H1 (cell line): ENCODE measurements around the gene TRIM58. TPM values are rescaled to one million over a fixed set of nuclear protein-coding genes. Genes with fewer than 3 reads are reported as not detected.

Experiments used
- CTCF ChIA-PET: fragments of 300-600 bp; sonication (Branson Sonifier 250); formaldehyde crosslinking; loops from one replicate; lab custom pipeline; 2021; ENCODE audit not compliant: partially characterized antibody; lab: Charles Lee
- POLR2A ChIA-PET: fragments of 300-600 bp; sonication (Branson Sonifier 250); formaldehyde crosslinking; loops from one replicate; lab custom pipeline; 2021; ENCODE audit warnings: inconsistent platforms; ENCODE audit not compliant: partially characterized antibody; lab: Charles Lee
- DNase-seq, 2 experiments: peaks; one replicate each; pipeline versions ENCODE4 v3.0.0 to v3.0.0-alpha.2; 2010 to 2022; ENCODE audit warnings: low spot score in 2 of 2, low read depth in 1 of 2, mixed read lengths in 1 of 2
- FAIRE-seq: peaks from 2 replicates; lab custom pipeline; 2011; peaks lifted over from hg19 to GRCh38; lab: Jason Lieb, UNC
- H2AFZ ChIP-seq: 2 replicates; pipeline ENCODE4 v1.8.1; 2012; ENCODE audit warnings: low read length, inconsistent platforms
- H2AK5ac ChIP-seq: 2 replicates; pipeline ENCODE4 v1.6.1; 2013; ENCODE audit warnings: low read depth, low read length
- H2BK120ac ChIP-seq: replicated peaks from 2 replicates; pipeline ENCODE3; 2013; ENCODE audit warnings: low read depth, low read length, inconsistent platforms
- H2BK12ac ChIP-seq: 2 replicates; pipeline ENCODE4 v1.6.1; 2013; ENCODE audit warnings: low read depth, low read length
- H2BK15ac ChIP-seq: 2 replicates; pipeline ENCODE4 v1.6.1; 2013; ENCODE audit warnings: low read length
- H2BK20ac ChIP-seq: 2 replicates; pipeline ENCODE4 v1.6.1; 2013; ENCODE audit warnings: low read length
- H2BK5ac ChIP-seq: 2 replicates; pipeline ENCODE4 v1.6.1; 2013; ENCODE audit warnings: low read depth, low read length
- H3K14ac ChIP-seq: 2 replicates; pipeline ENCODE4 v1.6.1; 2013; ENCODE audit warnings: inconsistent platforms; ENCODE audit not compliant: insufficient read length
- H3K18ac ChIP-seq: 2 replicates; pipeline ENCODE4 v1.6.1; 2013; ENCODE audit warnings: low read length; ENCODE audit errors: extremely low read depth
- H3K23ac ChIP-seq: 2 replicates; pipeline ENCODE4 v1.6.1; 2013; ENCODE audit warnings: inconsistent platforms; ENCODE audit not compliant: insufficient read length
- H3K23me2 ChIP-seq: 2 replicates; pipeline ENCODE4 v1.6.1; 2013; ENCODE audit warnings: low read depth, low read length
- H3K27ac ChIP-seq: 2 replicates; pipeline ENCODE4 v1.6.1; 2011; ENCODE audit warnings: low read depth, low read length, inconsistent platforms
- H3K27me3 ChIP-seq, 4 experiments: replicated peaks in 1 of 4; 1 replicate in 1 of 4; 2 replicates in 3 of 4; pipeline versions ENCODE4 v1.6.1 to v1.8.1; 2011 to 2013; ENCODE audit warnings: low read length in 3 of 4, mild to moderate bottlenecking in 3 of 4, inconsistent platforms in 2 of 4, mixed read lengths in 2 of 4, moderate library complexity in 1 of 4; ENCODE audit not compliant: control insufficient read depth in 3 of 4, insufficient read depth in 3 of 4; ENCODE audit errors: extremely low read depth in 1 of 4
- H3K36me3 ChIP-seq, 4 experiments: 2 replicates each; pipeline versions ENCODE4 v1.6.1 to v1.8.1; 2011 to 2013; ENCODE audit warnings: mild to moderate bottlenecking in 4 of 4, low read length in 3 of 4, moderate library complexity in 2 of 4, control low read depth in 1 of 4, inconsistent platforms in 1 of 4; ENCODE audit not compliant: insufficient read depth in 4 of 4, control insufficient read depth in 2 of 4
- H3K4ac ChIP-seq: replicated peaks from 2 replicates; pipeline ENCODE3; 2013; ENCODE audit warnings: low read length, low read depth, mixed read lengths, inconsistent platforms; ENCODE audit not compliant: insufficient read length
- H3K4me1 ChIP-seq, 4 experiments: replicated peaks in 1 of 4; 1 replicate in 1 of 4; 2 replicates in 3 of 4; pipeline versions ENCODE4 v1.6.1 to v1.8.1; 2011 to 2013; ENCODE audit warnings: low read length in 3 of 4, inconsistent platforms in 2 of 4, mixed read lengths in 1 of 4; ENCODE audit not compliant: insufficient read depth in 4 of 4, control insufficient read depth in 3 of 4
- H3K4me2 ChIP-seq, 2 experiments: 2 replicates each; pipeline versions ENCODE4 v1.6.1 to v1.8.1; 2011 to 2013; ENCODE audit warnings: low read depth in 2 of 2, low read length in 2 of 2, control low read depth in 1 of 2, inconsistent platforms in 1 of 2, mild to moderate bottlenecking in 1 of 2; ENCODE audit not compliant: insufficient read depth in 1 of 2
- H3K4me3 ChIP-seq, 4 experiments: fragments of 200-600, 300-600 bp in 1 of 4; sonication (generic), shearing (Covaris generic), sonication (Bioruptor Twin) in 1 of 4; 2 replicates each; pipeline versions ENCODE4 v1.5.1 to v1.8.1; 2011 to 2016; ENCODE audit warnings: low read length in 4 of 4, low read depth in 3 of 4, control low read depth in 2 of 4, inconsistent platforms in 2 of 4, mild to moderate bottlenecking in 2 of 4, mixed read lengths in 1 of 4, moderate library complexity in 1 of 4; ENCODE audit not compliant: insufficient read depth in 2 of 4; ENCODE audit errors: extremely low read depth in 1 of 4
- H3K56ac ChIP-seq: replicated peaks from 2 replicates; pipeline ENCODE3; 2013; ENCODE audit warnings: low read depth, mild to moderate bottlenecking, mixed read lengths, low read length, inconsistent platforms; ENCODE audit not compliant: insufficient read length
- H3K79me1 ChIP-seq: 2 replicates; pipeline ENCODE4 v1.6.1; 2013; ENCODE audit warnings: low read depth, low read length, control low read depth
- H3K79me2 ChIP-seq, 2 experiments: 2 replicates each; pipeline versions ENCODE4 v1.6.1 to v1.8.1; 2012 to 2013; ENCODE audit warnings: low read length in 2 of 2, mild to moderate bottlenecking in 2 of 2, inconsistent platforms in 1 of 2; ENCODE audit not compliant: insufficient read depth in 2 of 2, control insufficient read depth in 1 of 2
- H3K9ac ChIP-seq, 4 experiments: replicated peaks in 1 of 4; 1 replicate in 1 of 4; 2 replicates in 3 of 4; pipeline versions ENCODE4 v1.6.1 to v1.8.1; 2011 to 2013; ENCODE audit warnings: low read depth in 3 of 4, low read length in 3 of 4, control low read depth in 2 of 4, mild to moderate bottlenecking in 2 of 4, moderate library complexity in 2 of 4, inconsistent platforms in 1 of 4; ENCODE audit errors: extremely low read depth in 1 of 4
- H3K9me3 ChIP-seq, 2 experiments: 2 replicates each; pipeline versions ENCODE4 v1.6.1 to v1.8.1; 2012 to 2013; ENCODE audit warnings: mild to moderate bottlenecking in 2 of 2, moderate library complexity in 2 of 2, control low read depth in 1 of 2, inconsistent platforms in 1 of 2, low read depth in 1 of 2, low read length in 1 of 2, mixed read lengths in 1 of 2; ENCODE audit not compliant: insufficient read depth in 2 of 2
- H4K20me1 ChIP-seq, 2 experiments: replicated peaks in 1 of 2; 2 replicates each; pipeline versions ENCODE3 to v1.8.1; 2011 to 2013; ENCODE audit warnings: inconsistent platforms in 2 of 2, low read length in 2 of 2, mild to moderate bottlenecking in 1 of 2; ENCODE audit not compliant: insufficient read depth in 2 of 2, control insufficient read depth in 1 of 2
- H4K5ac ChIP-seq: 2 replicates; pipeline ENCODE4 v1.6.1; 2013; ENCODE audit warnings: low read length, low read depth, mixed read lengths, inconsistent platforms; ENCODE audit not compliant: insufficient read length
- H4K8ac ChIP-seq: 2 replicates; pipeline ENCODE4 v1.8.0; 2013; ENCODE audit warnings: mild to moderate bottlenecking, moderate library complexity, low read length, inconsistent platforms; ENCODE audit not compliant: insufficient read depth; ENCODE audit errors: extremely low read depth
- H4K91ac ChIP-seq: replicated peaks from 2 replicates; pipeline ENCODE3; 2013; ENCODE audit warnings: low read length, mixed read lengths, inconsistent platforms; ENCODE audit not compliant: insufficient read length
- FOSL1 ChIP-seq: IDR thresholded peaks from 2 replicates; pipeline ENCODE4 v1.6.1; 2011; ENCODE audit warnings: mild to moderate bottlenecking, low read depth, low read length, moderate library complexity; ENCODE audit not compliant: insufficient read depth
- HDAC2 ChIP-seq, 2 experiments: fragments of 300-600 bp in 1 of 2; sonication (generic) in 1 of 2; IDR thresholded peaks; 2 replicates each; pipeline ENCODE4 v1.6.1; 2011 to 2012; ENCODE audit warnings: low read depth in 2 of 2, low read length in 2 of 2, mild to moderate bottlenecking in 2 of 2, moderate library complexity in 2 of 2, borderline replicate concordance in 1 of 2, inconsistent platforms in 1 of 2
- KDM1A ChIP-seq: fragments of 200-600, 300-600 bp; sonication (generic); IDR thresholded peaks from 2 replicates; pipeline ENCODE4 v1.7.1; 2016; ENCODE audit warnings: mild to moderate bottlenecking, low read length, borderline replicate concordance
- POLR2A ChIP-seq, 2 experiments: IDR thresholded peaks; 1 replicate in 1 of 2; 2 replicates in 1 of 2; pipeline ENCODE4 v1.6.1; 2011; ENCODE audit warnings: low read depth in 2 of 2, low read length in 2 of 2, mild to moderate bottlenecking in 2 of 2; ENCODE audit errors: control extremely low read depth in 1 of 2
- SIX5 ChIP-seq: IDR thresholded peaks from 2 replicates; pipeline ENCODE4 v1.6.1; 2011; ENCODE audit warnings: mild to moderate bottlenecking, low read depth, low read length
- SP2 ChIP-seq: IDR thresholded peaks from 2 replicates; pipeline ENCODE4 v1.6.1; 2012; ENCODE audit warnings: mild to moderate bottlenecking, low read length, inconsistent platforms
- SRF ChIP-seq: IDR thresholded peaks from 2 replicates; pipeline ENCODE4 v1.6.1; 2011; ENCODE audit warnings: mild to moderate bottlenecking, low read depth, low read length, moderate library complexity
- SUZ12 ChIP-seq: fragments of 200-600 bp; sonication (generic); IDR thresholded peaks from 2 replicates; pipeline ENCODE4 v1.6.1; 2012; ENCODE audit warnings: mild to moderate bottlenecking, inconsistent platforms, low read length, moderate library complexity, mixed read lengths
- TAF1 ChIP-seq: IDR thresholded peaks from 2 replicates; pipeline ENCODE4 v1.6.1; 2011; ENCODE audit warnings: mild to moderate bottlenecking, low read depth, low read length
- YY1 ChIP-seq: IDR thresholded peaks from 2 replicates; pipeline ENCODE4 v1.6.1; 2011; ENCODE audit warnings: low read depth, mild to moderate bottlenecking, low read length
- WGBS, 2 experiments: shearing (Covaris generic) in 1 of 2; methylation state at CpG; one replicate each; pipeline versions ENCODE4 v1.1.6 to v1.1.7; 2013 to 2015; ENCODE audit warnings: low lambda C conversion rate in 2 of 2, mixed read lengths in 2 of 2, inconsistent platforms in 1 of 2, low coverage in 1 of 2, missing lambda C conversion rate in 1 of 2; ENCODE audit not compliant: insufficient replicate concordance in 2 of 2, insufficient coverage in 1 of 2, insufficient read length in 1 of 2; ENCODE audit errors: extremely low coverage in 1 of 2, missing lambda C conversion rate in 1 of 2; 5-methylcytosine and 5-hydroxymethylcytosine counted together
- polyA plus RNA-seq, 7 experiments: library from polyadenylated mRNA; depleted of rRNA in 3 of 7; stranded (reverse) in 5 of 7; unstranded in 2 of 7; fragments of >200 nt in 5 of 7; fragments of 200-250 nt in 2 of 7; gene quantifications; 1 replicate in 5 of 7; 2 replicates in 1 of 7; 4 replicates in 1 of 7; pipeline versions ENCODE4 v1.2.1 to v1.2.3, GENCODE V29; 2011 to 2013; ENCODE audit warnings: missing spikeins in 2 of 7, mixed read lengths in 2 of 7
- total RNA-seq: library from RNA; stranded (reverse); fragmentation: NEBNext Ultra II Directional; extraction: Animal tissue kit (Norgen Biotek cat#: 25700); gene quantifications from 2 replicates; pipeline ENCODE4 v1.2.1, GENCODE V29; 2021

TRIM58 gene
- total and polyA plus RNA-seq, 2 of the 8 experiments (the other 6 are each of a cell fraction or from before 2014, with no cell fraction given): 2.8 TPM; not detected in 1

DNA sequence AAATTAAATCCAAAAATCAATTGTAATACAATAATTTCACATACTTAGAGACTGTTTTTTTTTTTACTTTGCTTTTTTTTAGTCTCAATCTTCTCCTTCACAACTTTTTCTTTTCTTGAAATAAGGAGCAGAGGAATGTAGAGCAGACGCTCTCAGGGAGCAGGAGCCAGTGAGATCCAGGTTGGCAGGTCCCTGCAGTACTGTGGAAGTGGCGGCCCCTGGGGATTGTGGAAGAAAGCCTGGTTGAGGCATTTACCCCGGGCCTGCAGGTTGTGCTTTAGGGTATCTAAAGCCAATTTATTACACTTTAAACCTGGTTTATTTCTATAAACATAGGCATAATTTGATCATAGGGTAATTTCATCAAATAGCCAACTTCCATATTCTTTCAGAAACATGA lies 67.0 kb downstream of the TRIM58 start:
- no peaks in the 10 kb centered on the region for H3K4me1 ChIP-seq
- 88% methylated on average over 3 of the region's 3 CpGs; no CpG with 5 or more reads in 1 of the 2 experiments for WGBS, 2 experiments
- POLR2A ChIA-PET: no interaction called here
- H3K9me3 ChIP-seq: peaks cover 44 to 47% of the 10 kb centered on the region in 2 experiments
- no peak overlapping the region for H3K56ac ChIP-seq
- no peak overlapping the region for H2AK5ac ChIP-seq
- H3K79me1 ChIP-seq: no peaks in the 10 kb centered on the region
- no peak for TF ChIP-seq SUZ12
- no peak for TF ChIP-seq SIX5
- no peak for TF ChIP-seq SP2
- TF ChIP-seq FOSL1: no peak
- TF ChIP-seq KDM1A: no peak
- TF ChIP-seq HDAC2 (IDR thresholded peaks at IDR 0.05; ENCODE audit: borderline replicate concordance in 1 of 2, low read depth in 2 of 2, low read length in 2 of 2): no peak
- TF ChIP-seq POLR2A (IDR thresholded peaks at IDR 0.05; ENCODE audit: control extremely low read depth in 1 of 2, low read depth in 2 of 2, low read length in 2 of 2): no peak
- no peak for TF ChIP-seq SRF
- TF ChIP-seq TAF1: no peak
- TF ChIP-seq YY1: no peak
- TF ChIP-seq, all 59 proteins: peak for 0
- H3K79me2 ChIP-seq: no peaks in the 10 kb centered on the region
- H4K20me1 ChIP-seq: no peaks in the 10 kb centered on the region
- FAIRE-seq (no peak), DNase-seq (no peak)
- H2BK20ac ChIP-seq: no peak overlapping the region
- no peak overlapping the region for H2BK5ac ChIP-seq
- H4K8ac ChIP-seq: no peak overlapping the region
- H3K4me3 ChIP-seq: no peak overlapping the region
- no peak overlapping the region for H3K23ac ChIP-seq
- no peak overlapping the region for H3K9ac ChIP-seq
- H3K4ac ChIP-seq: no peak overlapping the region
- H3K4me2 ChIP-seq: no peak overlapping the region
- no peak overlapping the region for H2BK120ac ChIP-seq
- no peaks in the 10 kb centered on the region; a peak in 1 of 8 replicates for H3K36me3 ChIP-seq
- H2AFZ ChIP-seq: no peak overlapping the region
- no peak overlapping the region for H2BK15ac ChIP-seq
- H3K23me2 ChIP-seq: no peaks in the 10 kb centered on the region
- no peak overlapping the region for H3K14ac ChIP-seq
- H3K27ac ChIP-seq: no peak overlapping the region
- H3K27me3 ChIP-seq: no peaks in the 10 kb centered on the region
- H3K18ac ChIP-seq: no peak overlapping the region
- no peak overlapping the region for H4K5ac ChIP-seq
- no peak overlapping the region for H4K91ac ChIP-seq
- CTCF ChIA-PET: interaction anchor here (0.9 kb wide), 1 partner anchor 24 kb away, joined by 3 read pairs; no protein-coding TSS in a partner anchor
- H2BK12ac ChIP-seq: no peak overlapping the region
